ENCODE measurements around the gene ANKFY1. TPM values are rescaled to one million over a fixed set of nuclear protein-coding genes. Genes with fewer than 3 reads are reported as not detected.

The ANKFY1 gene
- total and polyA plus RNA-seq, 11 donors, result 9.4 to 44.9 (median 23.9) TPM

GRCh38 chr17:4127555-4127954 is 136.2 kb downstream of the ANKFY1 start:
- H3K9me3 ChIP-seq, result no peaks in the 10 kb centered on the region
- H3K36me3 ChIP-seq, result peaks cover 0 to 32% (median 16%) of the 10 kb centered on the region in 9 donors
- peak overlapping the region in 1 of 12 donors; percentile 40 for H3K27ac ChIP-seq
- H3K4me1 ChIP-seq, result peaks cover 0 to 50% (median 7%) of the 10 kb centered on the region in 12 donors
- no peaks in the 10 kb centered on the region for H3K27me3 ChIP-seq
- ATAC-seq (no peak), DNase-seq (no peak)
- TF ChIP-seq CTCF (IDR thresholded peaks at IDR 0.05) (no peak), POLR2A (IDR thresholded peaks at IDR 0.05) (no peak)
- 73 to 93% (median 93%) methylated on average over 6 of the region's 6 CpGs for WGBS, 4 donors
- intact Hi-C loops (cut with DNase I), result no loop called here
- no peak overlapping the region for H3K4me3 ChIP-seq

GRCh38 chr17:4125552-4125951 is 138.2 kb downstream of the ANKFY1 start:
- Histone ChIP-seq H3K9me3 (no peaks in the 10 kb centered on the region), H3K27ac (peak overlapping the region in 1 of 12 donors; percentile 2), H3K4me1 (peaks cover 0 to 33% (median 3%) of the 10 kb centered on the region in 12 donors), H3K27me3 (no peaks in the 10 kb centered on the region), H3K4me3 (no peak overlapping the region), H3K36me3 (peaks cover 0 to 49% (median 36%) of the 10 kb centered on the region in 9 donors)
- DNase-seq, result no peak
- intact Hi-C loops (cut with DNase I), result no loop called here
- 90 to 100% (median 94%) methylated on average over 1 of the region's 1 CpG for WGBS, 4 donors
- no peak for ATAC-seq
- TF ChIP-seq POLR2A (IDR thresholded peaks at IDR 0.05) (no peak), CTCF (IDR thresholded peaks at IDR 0.05) (no peak)

GRCh38 chr17:4124999-4125398 is 138.8 kb downstream of the ANKFY1 start:
- no peaks in the 10 kb centered on the region for H3K9me3 ChIP-seq
- TF ChIP-seq CTCF (IDR thresholded peaks at IDR 0.05), result no peak
- no peak for TF ChIP-seq POLR2A (IDR thresholded peaks at IDR 0.05)
- peaks cover 0 to 52% (median 41%) of the 10 kb centered on the region in 9 donors for H3K36me3 ChIP-seq
- 93 to 96% (median 94%) methylated on average over 2 of the region's 2 CpGs for WGBS, 4 donors
- H3K27me3 ChIP-seq, result no peaks in the 10 kb centered on the region
- ATAC-seq, result no peak
- peak overlapping the region in 1 of 12 donors; percentile 2 for H3K27ac ChIP-seq
- DNase-seq, result no peak
- intact Hi-C loops (cut with DNase I), result no loop called here
- peaks cover 0 to 27% (median 0%) of the 10 kb centered on the region in 12 donors for H3K4me1 ChIP-seq
- H3K4me3 ChIP-seq, result no peak overlapping the region

- Histone ChIP-seq H3K9me3 (no peaks in the 10 kb centered on the region), H3K36me3 (peaks cover 0 to 94% (median 85%) of the 10 kb centered on the region in 9 donors)
- no peak for ATAC-seq
These were observed 143.4 kb downstream of the ANKFY1 start for GRCh38 chr17:4120332-4120731.

More at GRCh38 chr17:4120332-4120731, 143.4 kb downstream of the ANKFY1 start:
- Histone ChIP-seq H3K4me3 (no peak overlapping the region), H3K27ac (no peak overlapping the region), H3K4me1 (peaks cover 0 to 11% (median 0%) of the 10 kb centered on the region in 12 donors), H3K27me3 (no peaks in the 10 kb centered on the region)
- intact Hi-C loops (cut with DNase I), result no loop called here
- 65 to 87% (median 86%) methylated on average over 3 of the region's 3 CpGs for WGBS, 4 donors
- no peak for DNase-seq
- no peak for TF ChIP-seq POLR2A (IDR thresholded peaks at IDR 0.05)
- TF ChIP-seq CTCF (IDR thresholded peaks at IDR 0.05), result no peak
